ENCODE data around the gene TUBGCP3. TPM values are rescaled to one million over a fixed set of nuclear protein-coding genes. Genes with fewer than 3 reads are reported as not detected.

TUBGCP3 gene
- total RNA-seq, 4 donors from 2014 or later, result 21.9 to 56.3 (median 29.3) TPM

DNA sequence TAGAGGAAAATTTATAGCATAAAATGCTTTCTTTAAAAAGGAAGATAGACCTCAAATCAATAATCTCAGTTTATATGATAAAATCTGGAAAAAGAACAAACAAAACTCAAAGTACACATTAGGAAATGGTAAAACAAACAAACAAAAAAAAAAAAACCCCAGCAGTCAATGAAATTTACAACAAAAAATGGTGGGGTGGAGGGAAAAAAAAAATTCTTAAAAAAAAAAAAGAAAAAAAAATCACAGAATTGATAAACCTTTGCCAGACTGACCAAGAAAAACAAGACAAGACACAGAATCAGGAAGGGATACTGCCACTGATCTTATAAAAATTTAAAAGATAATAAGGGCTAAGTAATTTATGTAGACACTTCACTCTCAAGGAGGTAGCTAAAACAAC lies 11.2 kb downstream of the TUBGCP3 start:
- TF ChIP-seq, protein P1, sequence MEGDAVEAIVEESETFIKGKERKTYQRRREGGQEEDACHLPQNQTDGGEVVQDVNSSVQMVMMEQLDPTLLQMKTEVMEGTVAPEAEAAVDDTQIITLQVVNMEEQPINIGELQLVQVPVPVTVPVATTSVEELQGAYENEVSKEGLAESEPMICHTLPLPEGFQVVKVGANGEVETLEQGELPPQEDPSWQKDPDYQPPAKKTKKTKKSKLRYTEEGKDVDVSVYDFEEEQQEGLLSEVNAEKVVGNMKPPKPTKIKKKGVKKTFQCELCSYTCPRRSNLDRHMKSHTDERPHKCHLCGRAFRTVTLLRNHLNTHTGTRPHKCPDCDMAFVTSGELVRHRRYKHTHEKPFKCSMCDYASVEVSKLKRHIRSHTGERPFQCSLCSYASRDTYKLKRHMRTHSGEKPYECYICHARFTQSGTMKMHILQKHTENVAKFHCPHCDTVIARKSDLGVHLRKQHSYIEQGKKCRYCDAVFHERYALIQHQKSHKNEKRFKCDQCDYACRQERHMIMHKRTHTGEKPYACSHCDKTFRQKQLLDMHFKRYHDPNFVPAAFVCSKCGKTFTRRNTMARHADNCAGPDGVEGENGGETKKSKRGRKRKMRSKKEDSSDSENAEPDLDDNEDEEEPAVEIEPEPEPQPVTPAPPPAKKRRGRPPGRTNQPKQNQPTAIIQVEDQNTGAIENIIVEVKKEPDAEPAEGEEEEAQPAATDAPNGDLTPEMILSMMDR (IDR thresholded peaks at IDR 0.05), result no peak
- no peak for TF ChIP-seq EP300 (IDR thresholded peaks at IDR 0.05)
- no peak for TF ChIP-seq POLR2A (IDR thresholded peaks at IDR 0.05)
- no peaks in the 10 kb centered on the region for H3K27me3 ChIP-seq
- H3K27ac ChIP-seq, result no peak overlapping the region
- no peak overlapping the region for H3K4me3 ChIP-seq
- H3K9me3 ChIP-seq, result peaks cover 0 to 5% (median 0%) of the 10 kb centered on the region in 4 donors
- no peaks in the 10 kb centered on the region for H3K36me3 ChIP-seq
- DNase-seq (ENCODE audit: low spot score in 2 of 2), result no peak
- H3K4me1 ChIP-seq, result peaks cover 0 to 32% (median 6%) of the 10 kb centered on the region in 4 donors

DNA sequence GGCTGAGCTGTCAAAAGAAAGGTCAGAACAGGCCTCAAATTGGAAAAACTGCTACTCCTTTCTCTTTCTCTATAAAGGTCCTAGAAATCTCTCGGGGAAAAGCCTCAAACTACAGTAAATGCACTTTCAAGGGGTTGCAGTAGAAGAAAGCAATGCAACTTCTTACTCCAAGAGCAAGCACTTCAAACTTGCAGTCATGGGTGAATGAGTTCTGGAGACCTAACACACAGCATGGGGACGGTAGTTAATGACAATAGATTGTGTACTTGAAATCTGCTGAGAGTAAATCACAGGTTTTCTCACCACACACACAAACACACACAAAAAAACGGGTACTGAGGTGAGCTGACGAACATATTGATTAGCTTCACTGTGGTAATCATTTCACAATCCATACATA lies 11.8 kb downstream of the TUBGCP3 start:
- Histone ChIP-seq H3K9me3 (peaks cover 0 to 5% (median 0%) of the 10 kb centered on the region in 4 donors), H3K4me1 (peaks cover 0 to 32% (median 6%) of the 10 kb centered on the region in 4 donors), H3K27me3 (no peaks in the 10 kb centered on the region), H3K27ac (no peak overlapping the region), H3K36me3 (no peaks in the 10 kb centered on the region), H3K4me3 (no peak overlapping the region)
- WGBS, 2 donors, result 84 to 85% methylated on average over 4 of the region's 4 CpGs
- no peak for TF ChIP-seq POLR2A (IDR thresholded peaks at IDR 0.05)
- no peak for DNase-seq (ENCODE audit: low spot score in 2 of 2)

DNA sequence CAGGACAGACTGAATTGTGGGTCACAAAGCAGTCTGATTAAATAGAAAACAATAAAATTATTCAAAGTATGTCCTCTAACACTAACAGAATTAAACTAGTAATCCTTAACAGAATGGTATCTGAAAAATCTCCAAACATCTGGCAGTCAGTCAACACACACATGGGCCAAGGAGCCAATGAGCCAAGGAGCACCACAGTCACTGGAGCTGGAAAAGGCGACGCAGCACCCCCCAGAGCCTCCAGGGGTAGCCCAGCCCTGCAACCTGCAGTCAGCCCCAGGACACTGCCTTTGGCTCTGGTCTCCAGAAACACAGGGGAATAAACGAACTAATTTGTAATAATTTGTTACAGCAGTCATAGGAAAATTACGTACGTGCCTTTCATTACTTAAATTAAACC lies 12.3 kb downstream of the TUBGCP3 start:
- no peak overlapping the region for H3K4me3 ChIP-seq
- H3K9me3 ChIP-seq, result peaks cover 0 to 5% (median 0%) of the 10 kb centered on the region in 4 donors
- no peak overlapping the region for H3K27ac ChIP-seq
- WGBS, 2 donors, result 75 to 78% methylated on average over 5 of the region's 5 CpGs
- no peak for TF ChIP-seq EP300 (IDR thresholded peaks at IDR 0.05)
- TF ChIP-seq, protein P1 (IDR thresholded peaks at IDR 0.05), result no peak
- no peak for TF ChIP-seq POLR2A (IDR thresholded peaks at IDR 0.05)
- no peaks in the 10 kb centered on the region for H3K27me3 ChIP-seq
- DNase-seq (ENCODE audit: low spot score in 2 of 2), result no peak
- H3K36me3 ChIP-seq, result no peaks in the 10 kb centered on the region
- peaks cover 0 to 36% (median 6%) of the 10 kb centered on the region in 4 donors for H3K4me1 ChIP-seq

DNA sequence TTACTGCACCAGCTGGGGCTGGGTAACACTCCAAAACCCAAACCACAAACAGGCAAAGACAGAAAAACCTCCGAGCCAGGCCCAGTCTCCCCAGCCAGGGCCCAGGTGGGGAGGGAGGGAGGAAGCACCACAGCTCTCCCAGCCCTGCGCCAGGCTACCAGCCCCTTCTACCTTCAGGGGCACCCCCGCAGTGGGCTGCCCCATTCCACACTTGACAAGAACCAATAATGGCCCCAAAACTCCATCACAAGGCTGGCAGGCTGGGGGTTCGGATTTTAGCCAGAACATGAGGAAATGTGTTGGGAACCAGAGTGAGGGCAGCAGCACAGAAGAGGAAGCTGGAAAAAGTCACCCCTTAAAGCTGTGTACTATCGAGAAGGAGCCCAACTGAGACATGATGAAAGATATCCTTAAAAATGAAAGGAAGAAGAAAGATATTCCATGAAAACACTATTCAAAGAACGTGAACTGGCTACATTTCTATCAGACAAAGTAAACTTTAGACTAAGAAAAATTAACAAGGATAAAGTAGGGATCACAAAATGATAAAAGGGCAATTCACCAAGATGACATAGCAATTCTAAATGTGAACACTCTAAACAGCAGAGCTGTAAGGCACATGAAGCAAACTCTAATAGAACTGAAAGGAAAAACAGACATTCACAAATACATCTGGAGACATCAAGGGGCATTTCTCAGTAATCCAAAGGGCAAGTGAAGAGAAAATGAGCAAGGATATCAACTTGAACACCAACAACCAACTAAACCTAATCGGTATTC lies 12.9 kb downstream of the TUBGCP3 start:
- Histone ChIP-seq H3K9me3 (peaks cover 0 to 5% (median 0%) of the 10 kb centered on the region in 4 donors), H3K27me3 (no peaks in the 10 kb centered on the region), H3K27ac (no peak overlapping the region), H3K36me3 (no peaks in the 10 kb centered on the region), H3K4me1 (peaks cover 0 to 36% (median 6%) of the 10 kb centered on the region in 4 donors), H3K4me3 (no peak overlapping the region)
- TF ChIP-seq EP300 (IDR thresholded peaks at IDR 0.05) (no peak), POLR2A (IDR thresholded peaks at IDR 0.05) (no peak)
- TF ChIP-seq, protein P1 (IDR thresholded peaks at IDR 0.05), result no peak
- WGBS, 2 donors, result 71 to 77% methylated on average over 7 of the region's 7 CpGs
- DNase-seq (ENCODE audit: low spot score in 2 of 2), result no peak

DNA sequence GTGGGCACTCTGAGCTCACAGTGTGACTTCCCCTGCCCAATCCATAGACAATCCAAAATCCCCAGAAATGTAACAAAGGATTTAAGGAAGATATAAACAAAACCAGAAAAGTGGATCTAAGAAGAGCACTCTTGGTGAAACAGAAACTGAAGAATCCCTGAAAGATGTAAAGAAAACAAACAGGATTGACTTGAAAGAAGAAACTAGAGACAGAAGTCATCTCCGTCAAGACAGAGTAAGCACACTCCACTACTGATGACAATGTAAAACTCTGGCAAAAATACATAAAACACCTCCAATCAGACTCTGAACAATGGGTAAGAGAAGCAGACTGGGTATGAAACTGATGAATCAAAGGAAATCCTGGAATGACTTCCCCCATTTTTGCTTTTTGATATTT lies 13.5 kb downstream of the TUBGCP3 start:
- no peak for DNase-seq (ENCODE audit: low spot score in 2 of 2)
- H3K27me3 ChIP-seq, result no peaks in the 10 kb centered on the region
- H3K9me3 ChIP-seq, result peaks cover 0 to 5% (median 0%) of the 10 kb centered on the region in 4 donors
- H3K4me3 ChIP-seq, result no peak overlapping the region
- H3K4me1 ChIP-seq, result peaks cover 0 to 40% (median 6%) of the 10 kb centered on the region in 4 donors
- whole genome bisulfite sequencing, 2 donors, result 70 to 71% methylated on average over 1 of the region's 1 CpG
- TF ChIP-seq POLR2A (IDR thresholded peaks at IDR 0.05) (no peak), EP300 (IDR thresholded peaks at IDR 0.05) (no peak)
- TF ChIP-seq, protein P1 (IDR thresholded peaks at IDR 0.05), result no peak
- no peak overlapping the region for H3K27ac ChIP-seq
- no peaks in the 10 kb centered on the region for H3K36me3 ChIP-seq

Data from tibial nerve (tissue), 4 donors.